SK-N-SH (cell line): ENCODE results near the gene GABRB3. TPM values are rescaled to one million over a fixed set of nuclear protein-coding genes. Genes with fewer than 3 reads are reported as not detected.

ENCODE experiments used
- CTCF ChIA-PET: fragments of 300-600, 350-600 bp; formaldehyde crosslinking; extraction: SDS; loops from one replicate; lab custom pipeline; 2021; lab: Yijun Ruan, JAX
- POLR2A ChIA-PET: fragments of 350-600 bp; sonication (Branson Sonifier 250); formaldehyde crosslinking; extraction: SDS; loops from one replicate; lab custom pipeline; 2020; ENCODE audit warnings: antibody characterized with exemption, inconsistent platforms; lab: Yijun Ruan, JAX
- DNase-seq: peaks from one replicate; pipeline ENCODE4 v3.0.0; 2012
- H2AFZ ChIP-seq: fragments of 200-600 bp; sonication (generic); 2 replicates; pipeline ENCODE4 v1.8.1; 2016; ENCODE audit warnings: antibody characterized with exemption, mild to moderate bottlenecking, low read depth
- H3F3A ChIP-seq: fragments of 200-600 bp; sonication (generic); replicated peaks from 2 replicates; pipeline ENCODE3; 2016; ENCODE audit warnings: antibody characterized with exemption, mild to moderate bottlenecking; ENCODE audit not compliant: insufficient read depth
- H3K27ac ChIP-seq, 2 experiments: fragments of 200-500 bp in 1 of 2; fragments of 200-600 bp in 1 of 2; sonication (Bioruptor generic) in 1 of 2; sonication (generic), shearing (Covaris generic) in 1 of 2; 2 replicates each; pipeline versions ENCODE4 v1.5.1 to v1.6.1; 2014 to 2016; ENCODE audit warnings: low read depth in 2 of 2, inconsistent platforms in 1 of 2, low read length in 1 of 2, mild to moderate bottlenecking in 1 of 2, mixed read lengths in 1 of 2
- H3K27me3 ChIP-seq: fragments of 200-600 bp; sonication (generic), shearing (Covaris generic); 2 replicates; pipeline ENCODE4 v1.6.1; 2016; ENCODE audit warnings: mixed run types; ENCODE audit not compliant: insufficient read depth
- H3K36me3 ChIP-seq, 2 experiments: fragments of 200-500 bp in 1 of 2; fragments of 200-600 bp in 1 of 2; sonication (Bioruptor generic) in 1 of 2; sonication (generic) in 1 of 2; replicated peaks in 1 of 2; 2 replicates each; pipeline versions ENCODE3 to v1.5.1; 2014 to 2016; ENCODE audit warnings: low read length in 1 of 2, mild to moderate bottlenecking in 1 of 2; ENCODE audit not compliant: insufficient read depth in 2 of 2, control insufficient read depth in 1 of 2
- H3K4me1 ChIP-seq, 2 experiments: fragments of 200-500 bp in 1 of 2; fragments of 200-600 bp in 1 of 2; sonication (Bioruptor generic) in 1 of 2; sonication (generic), shearing (Covaris generic) in 1 of 2; 2 replicates each; pipeline versions ENCODE4 v1.5.1 to v1.6.1; 2014 to 2016; ENCODE audit warnings: low read depth in 1 of 2, low read length in 1 of 2, mixed run types in 1 of 2; ENCODE audit not compliant: insufficient read depth in 2 of 2, control insufficient read depth in 1 of 2
- H3K4me2 ChIP-seq: fragments of 200-600 bp; sonication (generic), shearing (Covaris generic); 2 replicates; pipeline ENCODE4 v1.6.1; 2017; ENCODE audit warnings: mixed run types
- H3K4me3 ChIP-seq, 2 experiments: fragments of 200-500 bp in 1 of 2; fragments of 200-600 bp in 1 of 2; sonication (Bioruptor generic) in 1 of 2; sonication (generic), shearing (Covaris generic) in 1 of 2; 2 replicates each; pipeline versions ENCODE4 v1.5.1 to v1.8.1; 2014 to 2016; ENCODE audit warnings: low read depth in 2 of 2, inconsistent platforms in 1 of 2, low read length in 1 of 2, mild to moderate bottlenecking in 1 of 2, mixed read lengths in 1 of 2, moderate library complexity in 1 of 2
- H3K79me2 ChIP-seq: fragments of 200-600 bp; sonication (generic); 2 replicates; pipeline ENCODE4 v1.8.1; 2017; ENCODE audit warnings: mild to moderate bottlenecking; ENCODE audit not compliant: insufficient read depth
- H3K9ac ChIP-seq: fragments of 200-600 bp; sonication (generic); 2 replicates; pipeline ENCODE4 v1.6.1; 2017; ENCODE audit warnings: mixed run types
- H3K9me2 ChIP-seq: fragments of 200-600 bp; sonication (generic); 2 replicates; pipeline ENCODE4 v1.6.1; 2017; ENCODE audit warnings: mixed run types
- H3K9me3 ChIP-seq: fragments of 200-600 bp; sonication (generic); 2 replicates; pipeline ENCODE4 v1.6.1; 2017; ENCODE audit warnings: mixed run types, mild to moderate bottlenecking, moderate library complexity
- H4K20me1 ChIP-seq: fragments of 200-600 bp; sonication (generic); 2 replicates; pipeline ENCODE4 v1.6.1; 2017; ENCODE audit warnings: mild to moderate bottlenecking, mixed run types; ENCODE audit not compliant: insufficient read depth
- ELF1 ChIP-seq: IDR thresholded peaks from 2 replicates; pipeline ENCODE4 v1.4.0; 2012
- EP300 ChIP-seq, 2 experiments: IDR thresholded peaks; 2 replicates each; pipeline versions ENCODE4 v1.4.0 to v1.6.1; 2012; ENCODE audit warnings: borderline replicate concordance in 1 of 2, low read depth in 1 of 2, low read length in 1 of 2
- EZH2phosphoT487 ChIP-seq: fragments of 200-600 bp; sonication (generic); IDR thresholded peaks from 2 replicates; pipeline ENCODE4 v1.6.1; 2017; ENCODE audit warnings: low read depth, mixed run types, mild to moderate bottlenecking, antibody characterized with exemption, moderate library complexity, borderline replicate concordance
- FOSL2 ChIP-seq: IDR thresholded peaks from 2 replicates; pipeline ENCODE4 v1.4.0; 2012; ENCODE audit warnings: low read depth, mild to moderate bottlenecking, moderate library complexity, borderline replicate concordance
- FOXJ3 ChIP-seq: sonication (generic); formaldehyde crosslinking; IDR thresholded peaks from 2 replicates; pipeline ENCODE4 v1.5.1; 2020; ENCODE audit warnings: mild to moderate bottlenecking, missing genetic modification reagents
- MEF2A ChIP-seq: IDR thresholded peaks from 2 replicates; pipeline ENCODE4 v1.4.0; 2012; ENCODE audit warnings: low read depth, borderline replicate concordance
- NFIC ChIP-seq: IDR thresholded peaks from 2 replicates; pipeline ENCODE4 v1.4.0; 2012; ENCODE audit warnings: borderline replicate concordance
- RAD21 ChIP-seq: IDR thresholded peaks from 2 replicates; pipeline ENCODE4 v1.6.1; 2012; ENCODE audit warnings: mild to moderate bottlenecking, low read length
- RCOR1 ChIP-seq: fragments of 150-350 bp; IDR thresholded peaks from 2 replicates; pipeline ENCODE4 v1.6.1; 2017; ENCODE audit warnings: antibody characterized with exemption, low read length
- REST ChIP-seq: IDR thresholded peaks from 2 replicates; pipeline ENCODE4 v1.6.1; 2012; ENCODE audit warnings: mild to moderate bottlenecking, low read depth, low read length, moderate library complexity
- RFX5 ChIP-seq: IDR thresholded peaks from 2 replicates; pipeline ENCODE4 v1.6.1; 2012; ENCODE audit warnings: mild to moderate bottlenecking, improper control_type of control experiment, low read length
- SMC3 ChIP-seq: IDR thresholded peaks from 2 replicates; pipeline ENCODE4 v1.6.1; 2012; ENCODE audit warnings: low read depth, low read length, improper control_type of control experiment
- TEAD4 ChIP-seq: IDR thresholded peaks from 2 replicates; pipeline ENCODE4 v1.4.0; 2012; ENCODE audit warnings: mild to moderate bottlenecking, borderline replicate concordance; ENCODE audit not compliant: insufficient read depth
- USF1 ChIP-seq: IDR thresholded peaks from 2 replicates; pipeline ENCODE4 v1.4.0; 2012; ENCODE audit warnings: low read depth, borderline replicate concordance
- WGBS: methylation state at CpG from one replicate; pipeline ENCODE4 v1.1.6; 2017; ENCODE audit warnings: low lambda C conversion rate; 5-methylcytosine and 5-hydroxymethylcytosine counted together
- polyA plus RNA-seq, 3 experiments: library from polyadenylated mRNA; depleted of rRNA; stranded (reverse); fragments of >200 nt; gene quantifications; 2 replicates each; pipeline ENCODE4 v1.2.3, GENCODE V29; 2012
- TF ChIP-seq, protein P1 (sequence below): IDR thresholded peaks from 2 replicates; pipeline ENCODE4; 2012
- TF ChIP-seq, protein P2 (sequence below): fragments of 200-600 bp; sonication (generic); IDR thresholded peaks from 2 replicates; pipeline ENCODE4 v1.6.1; 2017; ENCODE audit warnings: antibody characterized with exemption, mild to moderate bottlenecking, moderate library complexity

Gene GABRB3
- polyA plus RNA-seq, 1 of the 3 experiments (the other 2 are of a cell fraction): 0.10 TPM

DNA sequence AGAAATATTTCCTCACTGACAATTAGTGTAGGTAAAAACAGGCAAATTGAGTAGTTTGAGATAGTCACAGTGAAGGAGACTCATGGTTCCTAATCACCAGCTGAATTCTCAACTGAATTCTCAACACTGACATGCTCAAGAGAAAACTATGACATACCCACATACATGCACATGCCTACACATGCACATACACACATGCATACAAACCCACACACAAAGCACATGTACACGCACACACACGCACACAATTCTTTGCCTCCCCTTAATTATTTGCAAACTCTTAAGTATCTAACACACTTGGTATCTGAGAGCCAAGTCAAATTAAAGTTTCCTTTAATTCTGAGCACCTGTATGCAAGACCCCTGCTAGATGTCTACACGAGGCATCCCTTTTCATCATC lies 111.8 kb downstream of the GABRB3 start (continued):
- TF ChIP-seq USF1: no peak
- TF ChIP-seq FOXJ3 (CRISPR knock-in tag): no peak
- no peak for TF ChIP-seq FOSL2

DNA sequence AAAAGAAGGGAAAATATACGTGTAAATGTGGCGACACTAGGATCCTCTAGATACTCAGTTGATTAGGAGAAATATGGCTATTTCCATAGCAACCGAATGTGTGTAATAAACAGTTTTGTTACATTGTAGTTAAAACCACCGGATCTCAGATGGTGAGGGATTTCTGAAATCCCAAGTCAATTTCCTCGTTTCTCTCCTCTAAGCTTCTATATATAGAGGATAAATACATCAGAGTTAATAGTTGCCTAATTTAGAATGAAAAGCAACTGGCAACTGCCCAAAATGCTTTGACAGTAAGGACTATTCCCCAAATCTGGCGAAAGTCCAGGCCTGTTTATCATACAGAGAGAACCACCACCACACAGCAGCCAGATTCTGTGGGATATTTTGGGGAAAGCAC lies 112.6 kb downstream of the GABRB3 start:
- H3K4me2 ChIP-seq: no peak overlapping the region
- no peaks in the 10 kb centered on the region for H3K36me3 ChIP-seq
- CTCF ChIA-PET: no interaction called here
- TF ChIP-seq MEF2A (no peak), USF1 (no peak), RFX5 (no peak)
- TF ChIP-seq, all 33 proteins: peak for 0
- no peaks in the 10 kb centered on the region for H3K27me3 ChIP-seq
- no peak overlapping the region for H2AFZ ChIP-seq
- no peaks in the 10 kb centered on the region for H3K9me2 ChIP-seq
- H3K4me1 ChIP-seq: peaks cover 0 to 22% of the 10 kb centered on the region in 2 experiments; a peak in 2 of 4 replicates
- POLR2A ChIA-PET: no interaction called here
- H3K9ac ChIP-seq: no peak overlapping the region
- DNase-seq: no peak
- H3K27ac ChIP-seq: no peak overlapping the region
- H3K79me2 ChIP-seq: no peaks in the 10 kb centered on the region
- H3K4me3 ChIP-seq: no peak overlapping the region
- H3F3A ChIP-seq: no peaks in the 10 kb centered on the region
- 43% methylated on average over 6 of the region's 6 CpGs for WGBS
- no peaks in the 10 kb centered on the region for H3K9me3 ChIP-seq
- no peaks in the 10 kb centered on the region for H4K20me1 ChIP-seq

- POLR2A ChIA-PET: no interaction called here
- 21% methylated on average over 2 of the region's 2 CpGs for WGBS
- CTCF ChIA-PET: interaction anchor here (1.1 kb wide), 1 partner anchor 27 kb away, joined by 3 read pairs; no protein-coding TSS in a partner anchor
- TF ChIP-seq, protein P1, sequence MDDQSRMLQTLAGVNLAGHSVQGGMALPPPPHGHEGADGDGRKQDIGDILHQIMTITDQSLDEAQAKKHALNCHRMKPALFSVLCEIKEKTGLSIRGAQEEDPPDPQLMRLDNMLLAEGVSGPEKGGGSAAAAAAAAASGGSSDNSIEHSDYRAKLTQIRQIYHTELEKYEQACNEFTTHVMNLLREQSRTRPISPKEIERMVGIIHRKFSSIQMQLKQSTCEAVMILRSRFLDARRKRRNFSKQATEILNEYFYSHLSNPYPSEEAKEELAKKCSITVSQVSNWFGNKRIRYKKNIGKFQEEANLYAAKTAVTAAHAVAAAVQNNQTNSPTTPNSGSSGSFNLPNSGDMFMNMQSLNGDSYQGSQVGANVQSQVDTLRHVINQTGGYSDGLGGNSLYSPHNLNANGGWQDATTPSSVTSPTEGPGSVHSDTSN: no peak
- TF ChIP-seq RFX5: no peak
- no peak for TF ChIP-seq NFIC
- no peak for TF ChIP-seq TEAD4
- no peak for TF ChIP-seq EZH2phosphoT487
- TF ChIP-seq RAD21: no peak
- no peak for TF ChIP-seq SMC3
- no peak for TF ChIP-seq FOXJ3 (CRISPR knock-in tag)
- no peak for TF ChIP-seq ELF1
- TF ChIP-seq USF1: no peak
- no peak for TF ChIP-seq RCOR1
- TF ChIP-seq REST: no peak
- no peak for TF ChIP-seq EP300 (IDR thresholded peaks at IDR 0.05; ENCODE audit: borderline replicate concordance in 1 of 2, low read depth in 1 of 2, low read length in 1 of 2)
- TF ChIP-seq, protein P2, sequence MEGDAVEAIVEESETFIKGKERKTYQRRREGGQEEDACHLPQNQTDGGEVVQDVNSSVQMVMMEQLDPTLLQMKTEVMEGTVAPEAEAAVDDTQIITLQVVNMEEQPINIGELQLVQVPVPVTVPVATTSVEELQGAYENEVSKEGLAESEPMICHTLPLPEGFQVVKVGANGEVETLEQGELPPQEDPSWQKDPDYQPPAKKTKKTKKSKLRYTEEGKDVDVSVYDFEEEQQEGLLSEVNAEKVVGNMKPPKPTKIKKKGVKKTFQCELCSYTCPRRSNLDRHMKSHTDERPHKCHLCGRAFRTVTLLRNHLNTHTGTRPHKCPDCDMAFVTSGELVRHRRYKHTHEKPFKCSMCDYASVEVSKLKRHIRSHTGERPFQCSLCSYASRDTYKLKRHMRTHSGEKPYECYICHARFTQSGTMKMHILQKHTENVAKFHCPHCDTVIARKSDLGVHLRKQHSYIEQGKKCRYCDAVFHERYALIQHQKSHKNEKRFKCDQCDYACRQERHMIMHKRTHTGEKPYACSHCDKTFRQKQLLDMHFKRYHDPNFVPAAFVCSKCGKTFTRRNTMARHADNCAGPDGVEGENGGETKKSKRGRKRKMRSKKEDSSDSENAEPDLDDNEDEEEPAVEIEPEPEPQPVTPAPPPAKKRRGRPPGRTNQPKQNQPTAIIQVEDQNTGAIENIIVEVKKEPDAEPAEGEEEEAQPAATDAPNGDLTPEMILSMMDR: no peak
Measured at GRCh38 chr15:26658290-26658689, 114.6 kb downstream of the GABRB3 start.

More at GRCh38 chr15:26658290-26658689, 114.6 kb downstream of the GABRB3 start:
- Histone ChIP-seq H3K9me2 (no peaks in the 10 kb centered on the region), H3F3A (no peaks in the 10 kb centered on the region), H4K20me1 (no peaks in the 10 kb centered on the region), H3K27ac (no peak overlapping the region), H3K4me3 (no peak overlapping the region), H3K9me3 (no peaks in the 10 kb centered on the region), H3K4me1 (peaks cover 0 to 22% of the 10 kb centered on the region in 2 experiments; a peak in 2 of 4 replicates), H3K36me3 (no peaks in the 10 kb centered on the region), H3K27me3 (no peaks in the 10 kb centered on the region), H2AFZ (no peak overlapping the region), H3K9ac (no peak overlapping the region), H3K79me2 (no peaks in the 10 kb centered on the region), H3K4me2 (no peak overlapping the region)
- DNase-seq: no peak
